ENCODE results near the gene SYNDIG1.

The SYNDIG1 gene

GRCh38 chr20:24446811-24447210 lies 22.6 kb upstream of the SYNDIG1 start:
- no peak for DNase-seq (ENCODE audit: low spot score)

DNA sequence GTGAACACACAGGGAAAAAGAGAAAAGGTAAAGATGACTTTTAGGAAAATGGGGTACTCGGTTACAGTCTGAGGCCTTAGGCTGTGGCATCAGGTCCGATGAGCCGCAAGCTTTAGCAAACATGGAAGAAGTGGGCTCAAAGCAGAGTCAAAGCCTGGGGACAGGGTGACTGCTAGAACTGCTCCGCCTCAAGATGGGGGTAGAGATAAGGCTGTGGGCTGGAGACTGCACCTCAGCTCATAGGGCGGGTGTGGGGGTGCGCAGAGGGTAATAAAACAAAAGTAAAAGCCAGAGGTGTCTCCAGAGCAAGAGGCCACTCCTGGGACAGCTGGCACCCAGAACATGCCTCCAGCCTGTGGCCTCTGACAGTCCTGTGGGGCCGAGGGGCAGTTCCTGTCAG lies 21.3 kb upstream of the SYNDIG1 start:
- no peak for DNase-seq (ENCODE audit: low spot score)

DNA sequence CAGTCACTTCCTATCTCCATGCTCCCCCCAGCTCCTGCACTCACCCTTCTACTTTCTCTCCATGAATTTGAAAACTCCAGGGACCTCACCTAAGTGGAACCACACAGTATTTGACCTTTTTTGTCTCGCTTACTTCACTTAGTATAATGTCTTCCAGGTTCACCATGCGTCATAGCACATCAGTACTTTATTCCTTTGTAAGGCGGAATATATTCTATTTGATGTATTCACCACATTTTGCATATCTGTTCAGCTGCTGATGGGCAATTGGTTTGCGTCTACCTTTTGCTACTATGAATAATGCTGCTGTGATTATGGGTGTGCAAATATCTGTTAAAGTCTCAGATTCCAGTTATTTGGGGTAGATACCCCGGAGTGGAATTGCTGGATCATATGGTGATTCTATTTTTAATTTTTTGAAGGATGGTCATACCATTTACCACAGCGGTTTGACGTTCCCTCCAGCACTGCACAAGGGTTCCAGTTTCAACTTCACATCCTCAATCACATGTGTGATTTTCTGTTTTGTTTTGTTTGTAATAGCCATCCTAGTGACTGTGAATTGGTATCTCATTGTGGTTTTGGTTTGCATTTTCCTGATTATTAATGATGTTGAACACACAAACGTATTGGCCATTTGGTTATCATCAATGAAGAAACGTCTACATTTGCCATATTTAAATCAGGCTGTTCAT lies 20.3 kb upstream of the SYNDIG1 start:
- DNase-seq (ENCODE audit: low spot score): no peak

DNA sequence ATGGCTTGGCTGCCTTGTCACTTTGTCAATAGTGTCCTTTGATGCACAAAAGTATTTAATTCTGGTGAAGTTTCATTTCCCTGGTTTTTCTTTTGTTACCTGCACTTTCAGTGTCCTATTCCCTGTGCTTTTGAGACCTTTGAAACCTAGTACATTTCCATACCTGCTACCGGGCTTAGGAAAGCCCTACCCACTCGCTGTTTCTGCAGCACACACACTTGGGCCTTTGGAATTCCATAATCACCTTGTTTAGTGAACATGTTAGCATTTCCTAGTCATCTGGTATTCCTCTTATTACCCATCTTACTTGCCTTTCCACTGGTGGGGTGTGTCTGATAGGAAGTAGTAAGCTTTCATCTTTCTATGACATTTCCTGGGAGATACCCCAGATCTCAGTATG lies 19.3 kb upstream of the SYNDIG1 start:
- no peak for DNase-seq (ENCODE audit: low spot score)

GRCh38 chr20:24450624-24451376 lies 18.6 kb upstream of the SYNDIG1 start:
- no peak for DNase-seq (ENCODE audit: low spot score)

- no peak for DNase-seq (ENCODE audit: low spot score)
Measured at GRCh38 chr20:24451428-24451827, 18.0 kb upstream of the SYNDIG1 start.

- DNase-seq (ENCODE audit: low spot score): no peak
Measured at GRCh38 chr20:24452016-24452415, 17.4 kb upstream of the SYNDIG1 start.

DNA sequence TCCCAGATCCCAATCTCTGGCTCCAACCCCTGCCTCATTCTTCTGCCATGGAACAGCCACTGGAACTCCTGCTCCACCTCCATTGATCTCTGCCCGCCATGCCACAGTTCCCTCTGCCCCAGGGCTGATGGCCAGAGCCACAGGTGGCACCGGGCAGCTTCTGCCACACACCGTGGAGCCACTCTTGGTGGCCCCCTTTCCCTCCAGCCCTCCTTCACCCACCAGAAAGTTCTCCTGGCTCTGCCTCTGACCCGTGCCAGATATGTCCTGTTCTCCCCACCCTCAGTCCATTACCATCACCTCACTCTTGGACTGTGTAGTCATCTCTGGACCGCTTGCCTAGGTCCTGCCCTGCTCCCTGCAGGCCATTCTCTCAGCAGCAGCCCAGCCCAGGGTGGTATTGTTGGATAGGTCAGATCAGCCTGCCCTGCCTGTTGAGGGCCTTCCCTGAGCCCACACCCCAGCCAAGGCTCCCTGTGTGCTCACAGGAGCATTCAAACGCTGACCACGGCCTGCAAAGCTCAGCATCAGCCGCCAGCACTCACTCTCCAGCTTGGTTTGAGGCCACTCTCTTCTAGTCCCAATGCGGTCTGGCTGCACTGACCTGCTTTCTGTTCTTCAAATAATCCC lies 16.8 kb upstream of the SYNDIG1 start:
- DNase-seq (ENCODE audit: low spot score): no peak

DNA sequence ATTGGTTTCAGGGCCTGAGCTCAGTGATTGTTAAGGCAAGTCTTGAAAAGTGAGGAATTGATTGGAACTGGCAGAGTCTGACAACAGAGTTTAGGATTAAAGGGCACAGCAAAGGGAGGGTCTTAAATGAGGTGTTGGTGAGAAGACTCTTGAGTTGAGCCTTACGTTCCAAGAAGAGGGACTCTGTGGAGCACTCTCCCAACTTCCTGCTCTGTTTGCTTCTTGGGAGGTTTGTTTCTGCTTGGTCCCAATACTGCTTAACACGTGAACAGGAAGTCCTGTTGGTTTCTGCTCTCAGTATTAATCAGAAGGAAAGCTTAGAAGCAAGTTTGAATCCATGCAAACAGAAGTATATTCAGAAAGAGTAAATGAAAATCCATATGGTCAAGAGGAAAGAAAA lies 15.6 kb upstream of the SYNDIG1 start:
- no peak for DNase-seq (ENCODE audit: low spot score)

GRCh38 chr20:24455081-24455480 lies 14.3 kb upstream of the SYNDIG1 start:
- DNase-seq (ENCODE audit: low spot score): no peak

GRCh38 chr20:24456398-24456781 lies 13.0 kb upstream of the SYNDIG1 start:
- no peak for DNase-seq (ENCODE audit: low spot score)

DNA sequence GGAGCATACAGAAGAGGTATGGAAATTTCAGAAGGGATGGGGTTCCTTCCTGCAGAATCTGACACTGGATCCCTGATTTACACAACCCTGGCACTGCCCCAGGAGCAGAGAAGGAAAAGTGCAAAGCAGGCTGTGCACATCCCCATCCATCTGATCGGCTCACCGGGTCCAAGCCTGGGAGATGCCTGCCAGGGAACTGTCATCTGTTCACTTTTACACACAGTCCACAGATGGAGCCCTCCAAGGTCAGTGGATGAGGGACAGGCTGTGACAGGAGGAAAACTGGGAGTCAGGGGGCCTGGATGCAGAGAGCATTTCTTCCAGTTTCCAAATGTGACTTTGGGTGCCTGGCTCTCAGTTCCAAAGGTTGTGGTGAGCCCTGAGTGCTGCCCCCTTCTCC lies 11.0 kb upstream of the SYNDIG1 start:
- no peak for DNase-seq (ENCODE audit: low spot score)

DNA sequence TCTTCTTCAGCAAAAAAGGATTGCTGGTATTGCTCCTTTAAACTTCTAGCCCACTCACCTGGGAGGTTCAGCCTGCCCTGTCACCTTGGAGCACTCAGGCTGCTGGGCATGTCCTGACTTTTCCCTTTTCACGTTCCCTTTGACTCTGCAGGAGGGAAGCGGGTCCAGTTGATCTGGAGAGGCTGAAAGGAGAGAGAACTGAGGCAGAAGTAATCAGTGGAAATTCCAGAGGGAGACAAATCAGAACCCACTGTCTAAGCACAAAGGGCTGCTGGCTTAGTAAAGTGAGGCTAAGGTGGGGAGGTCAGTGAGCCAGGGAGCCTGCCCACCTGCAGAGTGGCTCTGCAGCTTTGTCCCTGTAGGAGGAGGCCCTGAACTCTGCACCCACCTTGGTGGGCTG lies 9.7 kb upstream of the SYNDIG1 start:
- DNase-seq (ENCODE audit: low spot score): no peak

DNA sequence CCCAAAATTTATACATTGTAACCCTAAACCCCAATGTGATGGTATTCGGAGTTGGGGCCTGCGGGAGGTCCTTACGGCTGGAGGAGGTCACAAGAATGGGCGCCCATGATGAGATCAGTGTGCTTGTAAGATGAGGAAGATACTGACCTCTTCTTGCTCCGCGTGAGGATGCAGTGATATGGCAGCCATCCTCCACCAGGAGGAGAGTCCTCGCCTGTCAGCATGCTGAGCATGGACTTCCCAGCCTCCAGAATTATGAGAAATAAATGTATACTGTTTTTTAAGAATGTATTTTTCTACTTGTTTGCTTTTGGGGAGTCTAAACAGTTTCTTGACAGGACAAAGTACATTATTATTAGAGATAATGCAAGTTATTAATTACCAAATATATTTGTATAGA lies 8.7 kb upstream of the SYNDIG1 start:
- no peak for DNase-seq (ENCODE audit: low spot score)

DNA sequence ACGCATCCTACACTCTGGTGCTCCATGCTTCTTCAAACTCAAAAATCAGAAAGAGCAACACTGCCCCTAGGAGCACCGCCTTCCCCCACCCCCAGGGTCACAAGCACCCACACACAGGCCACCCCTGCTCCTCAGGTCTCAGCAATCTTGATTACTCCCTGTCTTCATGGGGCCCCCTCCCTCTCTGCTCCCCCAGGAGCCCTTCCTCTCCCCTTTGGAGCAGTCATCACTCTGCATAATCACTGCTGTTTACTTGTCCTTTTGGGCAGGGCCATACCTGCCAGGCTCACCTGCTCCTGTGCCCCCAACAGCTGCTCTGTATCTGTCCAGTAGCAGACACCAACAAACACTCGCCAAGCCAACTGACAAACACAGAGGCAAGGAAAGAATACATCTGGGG lies 7.6 kb upstream of the SYNDIG1 start:
- no peak for DNase-seq (ENCODE audit: low spot score)

- DNase-seq (ENCODE audit: low spot score): no peak
Measured at GRCh38 chr20:24462460-24463010, 6.9 kb upstream of the SYNDIG1 start.

GRCh38 chr20:24465159-24465558 lies 4.3 kb upstream of the SYNDIG1 start:
- DNase-seq (ENCODE audit: low spot score): no peak

DNA sequence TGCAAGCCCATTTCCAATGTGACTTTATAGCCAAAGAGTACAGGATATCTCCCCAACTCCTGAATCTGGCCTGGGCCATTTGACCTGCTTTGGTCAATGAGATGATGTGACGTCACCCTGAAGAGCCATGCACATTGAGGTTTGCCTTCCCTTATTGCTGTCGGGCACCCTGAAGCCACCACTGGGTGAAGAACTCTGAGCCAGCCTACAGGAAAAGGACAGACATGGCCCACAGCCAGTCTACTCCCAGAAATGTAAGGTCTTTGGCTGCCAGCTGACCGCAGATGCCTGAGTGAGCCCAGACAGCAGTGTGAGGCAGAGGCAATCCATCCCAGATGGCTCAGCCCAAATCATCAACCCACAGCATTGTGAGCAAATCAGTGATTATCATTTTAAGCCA lies 3.7 kb upstream of the SYNDIG1 start:
- no peak for DNase-seq (ENCODE audit: low spot score)

DNA sequence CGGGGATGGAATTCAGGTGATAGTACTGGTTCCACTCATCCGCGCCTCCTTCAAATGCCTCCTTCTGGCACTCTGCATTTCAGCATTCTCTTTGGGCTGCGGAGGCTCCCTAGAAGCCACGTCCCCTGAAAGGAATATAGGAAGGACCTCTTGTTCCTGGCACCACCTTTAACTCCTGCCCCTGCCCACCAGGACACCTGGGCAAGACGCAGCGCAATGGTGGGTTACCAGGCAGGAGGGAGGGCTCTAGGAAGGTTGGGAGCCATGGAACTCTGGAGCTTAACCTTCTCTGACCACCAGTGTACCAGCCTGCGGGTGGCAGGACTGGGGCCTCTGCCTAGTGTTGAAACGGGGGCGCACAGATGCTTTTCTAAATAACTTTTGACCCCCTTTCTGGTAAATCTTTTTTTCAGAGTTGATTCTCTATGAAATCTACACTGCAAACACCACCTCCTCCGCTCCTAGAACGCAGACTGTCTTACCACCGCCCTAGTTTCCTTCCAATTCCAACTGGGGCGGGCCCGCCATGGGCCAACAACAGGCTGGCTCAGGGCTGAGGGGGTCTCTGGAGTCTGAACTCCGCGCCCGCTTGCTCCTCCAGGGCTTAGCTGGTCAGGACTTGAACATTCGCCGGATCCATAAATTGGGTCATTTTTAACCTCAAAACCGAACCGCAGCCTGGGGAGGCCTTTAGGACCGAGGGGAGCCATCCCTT lies 871 bp upstream of the SYNDIG1 start:
- no peak for DNase-seq (ENCODE audit: low spot score)

- peak; percentile 38 for DNase-seq (ENCODE audit: low spot score)
Measured at GRCh38 chr20:24469894-24470745, 691 bp downstream of the SYNDIG1 start.

All from SK-N-DZ (cell line).